IMR-90 (cell line): ENCODE results near the gene SBK2.
"Not testable (repeated sequence)": the region's sequence is repeated elsewhere in the genome, so short reads cannot be mapped to it uniquely, and the experiment has no call there.

ENCODE experiments used
- CTCF ChIP-seq: conservative IDR thresholded peaks from 2 replicates; pipeline ENCODE4 v1.5.1; 2012; ENCODE audit warnings: mild to moderate bottlenecking, low read depth, low read length, improper control_type of control experiment
- POLR2A ChIP-seq: IDR thresholded peaks from 2 replicates; pipeline ENCODE4 v1.6.1; 2012; ENCODE audit warnings: mild to moderate bottlenecking, low read depth, low read length

GRCh38 chr19:55582284-55582683 is 45.4 kb upstream of the SBK2 start:
- TF ChIP-seq POLR2A, CTCF: not testable (repeated sequence)
